ENCODE data around the gene CDC37. TPM values are rescaled to one million over a fixed set of nuclear protein-coding genes. Genes with fewer than 3 reads are reported as not detected.

Gene CDC37
- total RNA-seq, 1 experiment from 2014 or later = 260 TPM

- TF ChIP-seq ZBTB33 (IDR thresholded peaks at IDR 0.05; ENCODE audit: extremely low read depth, insufficient replicate concordance, low read length) = no peak
- intact Hi-C loops (cut with micrococcal nuclease) = no loop called here
- Histone ChIP-seq H3K4me1 (ENCODE audit: control insufficient read depth in 1 of 2, insufficient read depth in 2 of 2, low read length in 2 of 2) (no peaks in the 10 kb centered on the region; a peak in 1 of 4 replicates), H3K9me2 (ENCODE audit: insufficient read depth) (no peaks in the 10 kb centered on the region), H3K27ac (ENCODE audit: low read depth, low read length) (no peak overlapping the region; the same call in 1 of the 2 replicates), H3K4me3 (replicated peaks in 1 of 2; ENCODE audit: low read depth in 1 of 2, low read length in 2 of 2) (no peak overlapping the region), H3K36me3 (ENCODE audit: control insufficient read depth in 1 of 2, insufficient read depth in 2 of 2, low read length in 2 of 2) (peaks cover under 1 to 14% of the 10 kb centered on the region in 2 experiments; a peak in 3 of 4 replicates), H3K4me2 (ENCODE audit: low read length) (no peak overlapping the region), H4K20me1 (ENCODE audit: insufficient read depth) (no peaks in the 10 kb centered on the region), H2AFZ (ENCODE audit: low read depth, low read length, poor library complexity, severe bottlenecking) (no peak overlapping the region), H3K9me3 (ENCODE audit: control insufficient read depth in 1 of 2, insufficient read depth in 1 of 2, low read depth in 1 of 2, low read length in 2 of 2) (no peaks in the 10 kb centered on the region), H3K79me2 (ENCODE audit: insufficient read depth, low read length) (no peaks in the 10 kb centered on the region), H3K9ac (ENCODE audit: low read length) (no peak overlapping the region), H3K27me3 (ENCODE audit: insufficient read depth, low read length) (no peaks in the 10 kb centered on the region)
- ATAC-seq = peak; percentile 11
- no TSS peak for BruUV-seq (replicated peaks)
- no peak for DNase-seq (ENCODE audit: low read depth, low spot score)
- CTCF ChIA-PET = no interaction called here
- RAD21 ChIA-PET (ENCODE audit: low non-redundant PET in 1 of 2, low total read pairs in 2 of 2, uncharacterized antibody in 2 of 2, unreplicated experiment in 2 of 2) = no interaction called here
- POLR2A ChIA-PET = no interaction called here
These were observed 50.3 kb downstream of the CDC37 start for GRCh38 chr19:10352764-10353671.

GRCh38 chr19:10346509-10346908 is 56.8 kb downstream of the CDC37 start:
- Histone ChIP-seq H3K27ac (ENCODE audit: low read depth, low read length) (no peak overlapping the region), H2AFZ (ENCODE audit: low read depth, low read length, poor library complexity, severe bottlenecking) (no peak overlapping the region), H3K79me2 (ENCODE audit: insufficient read depth, low read length) (no peaks in the 10 kb centered on the region), H3K27me3 (ENCODE audit: insufficient read depth, low read length) (no peaks in the 10 kb centered on the region), H3K9ac (ENCODE audit: low read length) (no peak overlapping the region), H3K4me2 (ENCODE audit: low read length) (peak overlapping the region; percentile 27; the same call in 1 of the 2 replicates), H4K20me1 (ENCODE audit: insufficient read depth) (no peaks in the 10 kb centered on the region), H3K9me2 (ENCODE audit: insufficient read depth) (no peaks in the 10 kb centered on the region), H3K4me1 (ENCODE audit: control insufficient read depth in 1 of 2, insufficient read depth in 2 of 2, low read length in 2 of 2) (peaks cover 0 to 14% of the 10 kb centered on the region in 2 experiments; a peak in 2 of 4 replicates), H3K4me3 (replicated peaks in 1 of 2; ENCODE audit: low read depth in 1 of 2, low read length in 2 of 2) (no peak overlapping the region), H3K9me3 (ENCODE audit: control insufficient read depth in 1 of 2, insufficient read depth in 1 of 2, low read depth in 1 of 2, low read length in 2 of 2) (no peaks in the 10 kb centered on the region), H3K36me3 (ENCODE audit: control insufficient read depth in 1 of 2, insufficient read depth in 2 of 2, low read length in 2 of 2) (no peaks in the 10 kb centered on the region)
- POLR2A ChIA-PET = no interaction called here
- CTCF ChIA-PET = no interaction called here
- intact Hi-C loops (cut with micrococcal nuclease) = no loop called here
- ATAC-seq (no peak; the same call in 1 of the 2 replicates), DNase-seq (ENCODE audit: low read depth, low spot score) (no peak)
- BruUV-seq (replicated peaks) = no TSS peak
- RAD21 ChIA-PET (ENCODE audit: low non-redundant PET in 1 of 2, low total read pairs in 2 of 2, uncharacterized antibody in 2 of 2, unreplicated experiment in 2 of 2) = no interaction called here
- TF ChIP-seq ZBTB33 (IDR thresholded peaks at IDR 0.05; ENCODE audit: extremely low read depth, insufficient replicate concordance, low read length) = no peak
- TF ChIP-seq SRF (IDR thresholded peaks at IDR 0.05; ENCODE audit: low read depth) = no peak
- no peak for TF ChIP-seq ATF3 (IDR thresholded peaks at IDR 0.05)
- no peak for TF ChIP-seq FOSL1 (IDR thresholded peaks at IDR 0.05; ENCODE audit: low read depth)
- no peak for TF ChIP-seq MAX (IDR thresholded peaks at IDR 0.05)
- TF ChIP-seq REST (IDR thresholded peaks at IDR 0.05; ENCODE audit: low read depth) = no peak
- no peak for TF ChIP-seq RAD21 (IDR thresholded peaks at IDR 0.05; ENCODE audit: low read depth)
- no peak for TF ChIP-seq SIN3A (IDR thresholded peaks at IDR 0.05; ENCODE audit: low read depth)
- TF ChIP-seq JUND (IDR thresholded peaks at IDR 0.05) = no peak
- no peak for TF ChIP-seq ELF1 (IDR thresholded peaks at IDR 0.05; ENCODE audit: borderline replicate concordance, low read depth)
